Measurements from ENCODE around the gene LOX.

GRCh38 chr5:122105909-122106308 lies 27.9 kb upstream of the LOX start:
- TF ChIP-seq POLR2A (IDR thresholded peaks at IDR 0.05): no peak
- no peak for TF ChIP-seq CTCF (IDR thresholded peaks at IDR 0.05)
